Calu3 (cell line): ENCODE results near the gene SLC39A7. TPM values are rescaled to one million over a fixed set of nuclear protein-coding genes. Genes with fewer than 3 reads are reported as not detected.
A peak's percentile ranks its signal among the peaks of the same experiment; 100 is the strongest.

ENCODE experiments used
- BruUV-seq: library from RNA; stranded (reverse); fragments of 400-500 nt; replicated peaks from 2 replicates; lab custom pipeline; 2021; lab: Mats Ljungman, UMichigan
- CTCF ChIA-PET: fragments of 300-600 bp; sonication (Branson Sonifier 250); formaldehyde crosslinking; loops from one replicate; lab custom pipeline; 2022; ENCODE audit warnings: antibody characterized with exemption; lab: Charles Lee
- DNase-seq: peaks from one replicate; pipeline ENCODE4 v3.0.0; 2022
- H3K27ac Mint-ChIP-seq: one replicate; pipeline ENCODE4 v1.8.0; 2022; ENCODE audit warnings: mixed read lengths; ENCODE audit not compliant: unreplicated experiment
- H3K27me3 Mint-ChIP-seq: one replicate; pipeline ENCODE4 v1.8.0; 2022; ENCODE audit warnings: mixed read lengths; ENCODE audit not compliant: unreplicated experiment
- H3K36me3 Mint-ChIP-seq: one replicate; pipeline ENCODE4 v1.8.0; 2022; ENCODE audit warnings: mild to moderate bottlenecking, moderate library complexity, mixed read lengths; ENCODE audit not compliant: insufficient read depth, unreplicated experiment
- H3K4me1 Mint-ChIP-seq: one replicate; pipeline ENCODE4 v1.8.0; 2022; ENCODE audit warnings: mild to moderate bottlenecking, low read depth, mixed read lengths; ENCODE audit not compliant: unreplicated experiment
- H3K4me3 Mint-ChIP-seq: one replicate; pipeline ENCODE4 v1.8.0; 2022; ENCODE audit warnings: mild to moderate bottlenecking, low read depth, moderate library complexity, mixed read lengths; ENCODE audit not compliant: unreplicated experiment
- H3K9me3 Mint-ChIP-seq: one replicate; pipeline ENCODE4 v1.8.0; 2022; ENCODE audit warnings: low read depth, mixed read lengths; ENCODE audit not compliant: unreplicated experiment
- intact Hi-C: fragments of 100-400 bp; cut with micrococcal nuclease; formaldehyde crosslinking; loops from one replicate; pipeline ENCODE4 v1.10.0; 2022; ENCODE audit not compliant: unreplicated experiment
- total RNA-seq: library from RNA; stranded (reverse); gene quantifications from 2 replicates; pipeline ENCODE4 v1.2.3, GENCODE V29; 2022
- TF ChIP-seq, protein P1 (sequence below): fragments of 200-600 bp; IDR thresholded peaks from one replicate; pipeline ENCODE4 v1.8.0; 2022; ENCODE audit warnings: antibody characterized with exemption; ENCODE audit not compliant: unreplicated experiment

Gene SLC39A7
- total RNA-seq, 1 experiment from 2014 or later = 201 TPM

DNA sequence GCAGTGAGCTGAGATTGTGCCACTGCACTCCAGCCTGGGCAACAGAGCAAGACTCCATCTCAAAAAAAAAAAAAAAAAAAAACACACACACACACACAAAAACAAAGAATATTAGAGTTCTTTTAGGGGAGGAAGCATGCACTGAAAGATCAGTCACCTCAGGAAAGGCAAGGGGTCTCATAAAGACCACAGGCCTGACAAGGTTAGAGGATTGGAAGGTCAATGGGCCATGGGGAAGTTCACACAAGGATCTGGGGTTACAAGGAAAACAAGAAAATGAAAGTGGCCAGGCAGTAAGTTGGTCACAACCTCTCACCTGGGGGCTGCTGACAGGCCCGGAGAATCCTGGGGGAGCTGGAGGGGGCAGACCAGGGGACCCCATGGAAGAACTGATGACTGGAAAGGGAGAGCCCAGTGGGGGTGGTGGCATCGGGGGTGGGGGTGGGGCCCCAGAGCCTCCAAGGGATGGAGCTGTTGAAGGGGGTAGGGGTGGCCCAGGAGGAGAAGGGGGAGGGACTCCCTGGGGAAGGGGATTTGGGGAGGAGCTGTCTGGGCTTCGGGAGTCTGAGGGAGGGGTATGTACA, 1.7 kb upstream of the SLC39A7 start:
- H3K27me3 Mint-ChIP-seq = no peaks in the 10 kb centered on the region
- peak overlapping the region; percentile 97 for H3K27ac Mint-ChIP-seq
- H3K36me3 Mint-ChIP-seq = peaks cover 92% of the 10 kb centered on the region
- H3K9me3 Mint-ChIP-seq = no peaks in the 10 kb centered on the region
- BruUV-seq = no TSS peak
- intact Hi-C loops = no loop called here
- CTCF ChIA-PET = no interaction called here
- TF ChIP-seq, protein P1, sequence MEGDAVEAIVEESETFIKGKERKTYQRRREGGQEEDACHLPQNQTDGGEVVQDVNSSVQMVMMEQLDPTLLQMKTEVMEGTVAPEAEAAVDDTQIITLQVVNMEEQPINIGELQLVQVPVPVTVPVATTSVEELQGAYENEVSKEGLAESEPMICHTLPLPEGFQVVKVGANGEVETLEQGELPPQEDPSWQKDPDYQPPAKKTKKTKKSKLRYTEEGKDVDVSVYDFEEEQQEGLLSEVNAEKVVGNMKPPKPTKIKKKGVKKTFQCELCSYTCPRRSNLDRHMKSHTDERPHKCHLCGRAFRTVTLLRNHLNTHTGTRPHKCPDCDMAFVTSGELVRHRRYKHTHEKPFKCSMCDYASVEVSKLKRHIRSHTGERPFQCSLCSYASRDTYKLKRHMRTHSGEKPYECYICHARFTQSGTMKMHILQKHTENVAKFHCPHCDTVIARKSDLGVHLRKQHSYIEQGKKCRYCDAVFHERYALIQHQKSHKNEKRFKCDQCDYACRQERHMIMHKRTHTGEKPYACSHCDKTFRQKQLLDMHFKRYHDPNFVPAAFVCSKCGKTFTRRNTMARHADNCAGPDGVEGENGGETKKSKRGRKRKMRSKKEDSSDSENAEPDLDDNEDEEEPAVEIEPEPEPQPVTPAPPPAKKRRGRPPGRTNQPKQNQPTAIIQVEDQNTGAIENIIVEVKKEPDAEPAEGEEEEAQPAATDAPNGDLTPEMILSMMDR = no peak
- H3K4me1 Mint-ChIP-seq = peaks cover 52% of the 10 kb centered on the region
- peak overlapping the region; percentile 97 for H3K4me3 Mint-ChIP-seq
- no peak for DNase-seq

DNA sequence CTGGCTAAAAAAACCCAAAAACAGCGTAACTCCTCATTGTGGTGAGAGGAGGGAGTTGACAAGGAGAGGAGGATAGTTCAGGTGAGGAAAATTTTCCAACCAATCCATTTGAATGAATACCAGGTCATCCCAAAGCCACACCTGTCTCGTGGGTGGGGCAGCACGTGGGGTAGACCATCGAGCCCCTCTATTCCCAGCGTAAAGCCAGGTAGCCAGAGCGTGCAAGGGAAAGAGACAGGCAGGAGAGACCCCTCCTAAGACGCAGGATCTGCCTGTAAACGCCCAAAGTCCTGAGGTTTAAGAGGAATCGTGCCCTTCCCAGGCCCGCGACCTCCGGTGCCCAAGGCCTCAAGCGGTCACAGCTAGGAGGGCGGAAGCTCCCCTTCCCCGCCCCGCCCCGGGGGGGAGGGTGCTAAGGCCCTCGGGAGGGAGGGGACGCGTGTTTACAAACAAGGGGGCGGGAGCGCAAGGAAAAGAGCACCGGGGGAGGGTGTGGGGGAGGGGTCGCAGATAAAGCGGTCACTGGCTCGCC, 914 bp upstream of the SLC39A7 start:
- peak overlapping the region; percentile 97 for H3K27ac Mint-ChIP-seq
- H3K27me3 Mint-ChIP-seq = no peaks in the 10 kb centered on the region
- intact Hi-C loops = no loop called here
- H3K36me3 Mint-ChIP-seq = peaks cover 97% of the 10 kb centered on the region
- BruUV-seq = TSS peak; percentile 42
- H3K4me3 Mint-ChIP-seq = peak overlapping the region; percentile 97
- CTCF ChIA-PET = interaction anchor here (0.6 to 0.7 kb wide), 4 partner anchors 11 to 226 kb away, joined by 3 to 4 read pairs (median 3); no protein-coding TSS in a partner anchor
- no peaks in the 10 kb centered on the region for H3K9me3 Mint-ChIP-seq
- DNase-seq = no peak
- peaks cover 57% of the 10 kb centered on the region for H3K4me1 Mint-ChIP-seq
- TF ChIP-seq, protein P1 = no peak

DNA sequence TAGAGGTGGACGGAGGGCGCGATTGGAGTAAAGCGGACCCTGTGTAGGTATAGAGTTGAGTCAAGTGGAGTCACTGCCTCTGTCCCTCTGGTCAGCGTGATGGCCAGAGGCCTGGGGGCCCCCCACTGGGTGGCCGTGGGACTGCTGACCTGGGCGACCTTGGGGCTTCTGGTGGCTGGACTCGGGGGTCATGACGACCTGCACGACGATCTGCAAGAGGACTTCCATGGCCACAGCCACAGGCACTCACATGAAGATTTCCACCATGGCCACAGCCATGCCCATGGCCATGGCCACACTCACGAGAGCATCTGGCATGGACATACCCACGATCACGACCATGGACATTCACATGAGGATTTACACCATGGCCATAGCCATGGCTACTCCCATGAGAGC, 479 bp downstream of the SLC39A7 start:
- Mint-ChIP-seq H3K27me3 (no peaks in the 10 kb centered on the region), H3K9me3 (no peaks in the 10 kb centered on the region), H3K4me1 (peaks cover 71% of the 10 kb centered on the region), H3K36me3 (peaks cover 97% of the 10 kb centered on the region), H3K27ac (peak overlapping the region; percentile 97), H3K4me3 (peak overlapping the region; percentile 97)
- TF ChIP-seq, protein P1 = no peak
- TSS peak; percentile 81 for BruUV-seq
- CTCF ChIA-PET = no interaction called here
- intact Hi-C loops = no loop called here
- peak; percentile 31 for DNase-seq

DNA sequence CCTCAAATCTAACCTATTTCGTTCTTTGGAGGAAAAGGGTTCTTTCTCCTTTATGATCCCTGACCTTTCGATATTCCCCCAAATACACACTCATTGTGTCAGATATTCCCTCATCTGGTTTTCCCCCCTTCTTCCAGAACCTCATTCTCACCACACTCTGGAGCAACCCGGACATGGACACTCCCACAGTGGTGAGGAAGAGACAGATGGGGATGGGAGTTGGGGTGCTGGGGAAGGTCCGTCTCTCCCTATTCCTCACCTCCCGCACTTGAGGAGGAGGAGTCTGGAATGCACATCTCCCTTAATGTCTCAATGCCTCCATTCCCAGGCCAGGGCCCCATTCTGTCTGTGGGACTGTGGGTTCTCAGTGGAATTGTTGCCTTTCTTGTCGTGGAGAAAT, 1.3 kb downstream of the SLC39A7 start:
- DNase-seq = no peak
- no peaks in the 10 kb centered on the region for H3K9me3 Mint-ChIP-seq
- peak overlapping the region; percentile 97 for H3K27ac Mint-ChIP-seq
- H3K36me3 Mint-ChIP-seq = peaks cover 95% of the 10 kb centered on the region
- intact Hi-C loops = no loop called here
- no TSS peak for BruUV-seq
- peaks cover 74% of the 10 kb centered on the region for H3K4me1 Mint-ChIP-seq
- no peaks in the 10 kb centered on the region for H3K27me3 Mint-ChIP-seq
- peak overlapping the region; percentile 97 for H3K4me3 Mint-ChIP-seq
- CTCF ChIA-PET = interaction anchor here (1.0 kb wide), 1 partner anchor 46 kb away, joined by 3 read pairs; no protein-coding TSS in a partner anchor
- TF ChIP-seq, protein P1 = no peak
